ENCODE measurements around the gene THBS3. TPM values are rescaled to one million over a fixed set of nuclear protein-coding genes. Genes with fewer than 3 reads are reported as not detected.
"Not testable (repeated sequence)": the region's sequence is repeated elsewhere in the genome, so short reads cannot be mapped to it uniquely, and the experiment has no call there.

Gene THBS3
- total and polyA plus RNA-seq, 9 of the 15 experiments (the other 6 are each of a cell fraction or from before 2014, with no cell fraction given), result 0.59 to 8.3 (median 3.2) TPM

GRCh38 chr1:155191904-155192303, 15.8 kb downstream of the THBS3 start:
- Histone ChIP-seq H2AFZ (ENCODE audit: low read depth, low read length) (no peak overlapping the region), H3K79me2 (ENCODE audit: control insufficient read depth, insufficient read depth, low read length) (peaks cover 30% of the 10 kb centered on the region), H3K36me3 (ENCODE audit: control insufficient read depth, insufficient read depth, low read length) (peaks cover 13% of the 10 kb centered on the region; the same call in 1 of the 3 replicates), H3K4me1 (replicated peaks in 1 of 2; ENCODE audit: control insufficient read depth in 2 of 2, insufficient read depth in 2 of 2, low read length in 2 of 2) (peaks cover 19 to 48% of the 10 kb centered on the region in 2 experiments), H3K9ac (ENCODE audit: insufficient read depth in 1 of 2, low read depth in 2 of 2, low read length in 2 of 2) (peak overlapping the region; percentile 75 to 98), H3K9me3 (replicated peaks; ENCODE audit: control insufficient read depth, insufficient read depth, low read depth, low read length) (no peaks in the 10 kb centered on the region), H3K4me3 (no peak overlapping the region; the same call in 1 of the 2 replicates), H3K4me2 (ENCODE audit: insufficient read depth, low read length) (peak overlapping the region; percentile 97; the same call in 1 of the 2 replicates), H3K9me1 (ENCODE audit: control insufficient read depth, insufficient read depth, low read length) (no peaks in the 10 kb centered on the region), H3K27ac (ENCODE audit: extremely low read depth, low read depth, low read length) (peak overlapping the region; percentile 100), H4K20me1 (replicated peaks; ENCODE audit: control insufficient read depth, insufficient read depth, low read length) (no peaks in the 10 kb centered on the region), H3K27me3 (ENCODE audit: control insufficient read depth in 2 of 2, insufficient read depth in 2 of 2, low read length in 2 of 2) (no peaks in the 10 kb centered on the region)
- ATAC-seq, result no peak
- no peak for DNase-seq (ENCODE audit: extremely low read depth in 1 of 4, low spot score in 3 of 4)
- intact Hi-C loops (cut with micrococcal nuclease) (loop anchor here (1.0 kb wide), 1 partner anchor 13 kb away; no protein-coding TSS in a partner anchor), in situ Hi-C loops (cut with MboI) (no loop called here)
- 90% methylated on average over 13 of the region's 17 CpGs for WGBS (ENCODE audit: insufficient coverage, low coverage, missing lambda C conversion rate)
- ChIA-PET POLR2A (interaction anchor here (0.7 to 1.1 kb wide), 4 partner anchors 11 to 117 kb away, joined by 3 read pairs; no protein-coding TSS in a partner anchor), CTCF (ENCODE audit: low intra/inter-chr PET ratio) (no interaction called here)
- no TSS peak for BruUV-seq (replicated peaks)
- no peak for TF ChIP-seq RHOXF2B (CRISPR knock-in tag; conservative IDR thresholded peaks at IDR 0.05)
- TF ChIP-seq, protein P1, sequence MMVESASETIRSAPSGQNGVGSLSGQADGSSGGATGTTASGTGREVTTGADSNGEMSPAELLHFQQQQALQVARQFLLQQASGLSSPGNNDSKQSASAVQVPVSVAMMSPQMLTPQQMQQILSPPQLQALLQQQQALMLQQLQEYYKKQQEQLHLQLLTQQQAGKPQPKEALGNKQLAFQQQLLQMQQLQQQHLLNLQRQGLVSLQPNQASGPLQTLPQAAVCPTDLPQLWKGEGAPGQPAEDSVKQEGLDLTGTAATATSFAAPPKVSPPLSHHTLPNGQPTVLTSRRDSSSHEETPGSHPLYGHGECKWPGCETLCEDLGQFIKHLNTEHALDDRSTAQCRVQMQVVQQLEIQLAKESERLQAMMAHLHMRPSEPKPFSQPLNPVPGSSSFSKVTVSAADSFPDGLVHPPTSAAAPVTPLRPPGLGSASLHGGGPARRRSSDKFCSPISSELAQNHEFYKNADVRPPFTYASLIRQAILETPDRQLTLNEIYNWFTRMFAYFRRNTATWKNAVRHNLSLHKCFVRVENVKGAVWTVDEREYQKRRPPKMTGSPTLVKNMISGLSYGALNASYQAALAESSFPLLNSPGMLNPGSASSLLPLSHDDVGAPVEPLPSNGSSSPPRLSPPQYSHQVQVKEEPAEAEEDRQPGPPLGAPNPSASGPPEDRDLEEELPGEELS (CRISPR knock-in tag; IDR thresholded peaks at IDR 0.05; ENCODE audit: borderline replicate concordance), result no peak
- FAIRE-seq, result no peak

GRCh38 chr1:155189926-155190325, 17.8 kb downstream of the THBS3 start:
- H3K27me3 ChIP-seq (ENCODE audit: control insufficient read depth in 2 of 2, insufficient read depth in 2 of 2, low read length in 2 of 2); H3K36me3 ChIP-seq (ENCODE audit: control insufficient read depth, insufficient read depth, low read length); in situ Hi-C loops (cut with MboI); H2AFZ ChIP-seq (ENCODE audit: low read depth, low read length); CTCF ChIA-PET (ENCODE audit: low intra/inter-chr PET ratio); H3K9me1 ChIP-seq (ENCODE audit: control insufficient read depth, insufficient read depth, low read length); ATAC-seq; H3K4me3 ChIP-seq; H4K20me1 ChIP-seq (replicated peaks; ENCODE audit: control insufficient read depth, insufficient read depth, low read length); intact Hi-C loops (cut with micrococcal nuclease); FAIRE-seq; POLR2A ChIA-PET; H3K27ac ChIP-seq (ENCODE audit: extremely low read depth, low read depth, low read length); H3K9ac ChIP-seq (ENCODE audit: insufficient read depth in 1 of 2, low read depth in 2 of 2, low read length in 2 of 2); H3K9me3 ChIP-seq (replicated peaks; ENCODE audit: control insufficient read depth, insufficient read depth, low read depth, low read length); DNase-seq (ENCODE audit: extremely low read depth in 1 of 4, low spot score in 3 of 4); H3K4me2 ChIP-seq (ENCODE audit: insufficient read depth, low read length); BruUV-seq (replicated peaks): not testable (repeated sequence)
- Histone ChIP-seq H3K79me2 (ENCODE audit: control insufficient read depth, insufficient read depth, low read length) (peaks cover 18% of the 10 kb centered on the region), H3K4me1 (replicated peaks in 1 of 2; ENCODE audit: control insufficient read depth in 2 of 2, insufficient read depth in 2 of 2, low read length in 2 of 2) (peaks cover 11 to 47% of the 10 kb centered on the region in 2 experiments)
- WGBS (ENCODE audit: insufficient coverage, low coverage, missing lambda C conversion rate), result no CpG with 5 or more reads among the region's 45 CpGs
